IPS DF 4.7 (cell line): ENCODE measurements around the gene RGS11.

Experiments used
- DNase-seq: peaks from one replicate; pipeline ENCODE4 v3.0.0-alpha.2; 2013; ENCODE audit warnings: low spot score; ENCODE audit errors: extremely low read depth

Gene RGS11

DNA sequence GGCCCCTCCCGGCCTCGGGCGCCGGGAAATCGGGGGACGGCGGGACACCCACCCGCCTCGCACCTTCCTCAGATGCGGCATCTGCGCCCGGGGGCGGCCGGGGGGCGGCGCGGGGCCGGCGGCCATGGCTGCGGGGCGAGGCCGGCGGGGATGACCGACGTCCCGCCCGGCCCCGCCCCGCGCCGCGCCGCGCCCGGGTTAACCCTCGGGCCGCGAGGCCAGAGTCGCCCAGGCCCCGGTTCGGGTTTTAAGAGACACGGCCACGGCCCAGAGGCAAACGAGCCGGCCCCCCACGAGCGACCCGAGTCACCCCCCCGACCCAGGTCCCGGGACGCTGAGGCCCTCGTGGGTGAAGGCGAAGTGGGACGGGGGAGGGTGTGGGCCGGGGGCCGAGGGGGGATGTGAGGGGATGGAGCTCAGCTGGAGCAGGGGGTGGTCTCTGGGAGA is at the start of gene RGS11:
RGS11 (minus strand) TSS at position 159 of the 447 bp plus-strand sequence; CDS start at position 126, 33 bp downstream.
- no peak for DNase-seq

DNA sequence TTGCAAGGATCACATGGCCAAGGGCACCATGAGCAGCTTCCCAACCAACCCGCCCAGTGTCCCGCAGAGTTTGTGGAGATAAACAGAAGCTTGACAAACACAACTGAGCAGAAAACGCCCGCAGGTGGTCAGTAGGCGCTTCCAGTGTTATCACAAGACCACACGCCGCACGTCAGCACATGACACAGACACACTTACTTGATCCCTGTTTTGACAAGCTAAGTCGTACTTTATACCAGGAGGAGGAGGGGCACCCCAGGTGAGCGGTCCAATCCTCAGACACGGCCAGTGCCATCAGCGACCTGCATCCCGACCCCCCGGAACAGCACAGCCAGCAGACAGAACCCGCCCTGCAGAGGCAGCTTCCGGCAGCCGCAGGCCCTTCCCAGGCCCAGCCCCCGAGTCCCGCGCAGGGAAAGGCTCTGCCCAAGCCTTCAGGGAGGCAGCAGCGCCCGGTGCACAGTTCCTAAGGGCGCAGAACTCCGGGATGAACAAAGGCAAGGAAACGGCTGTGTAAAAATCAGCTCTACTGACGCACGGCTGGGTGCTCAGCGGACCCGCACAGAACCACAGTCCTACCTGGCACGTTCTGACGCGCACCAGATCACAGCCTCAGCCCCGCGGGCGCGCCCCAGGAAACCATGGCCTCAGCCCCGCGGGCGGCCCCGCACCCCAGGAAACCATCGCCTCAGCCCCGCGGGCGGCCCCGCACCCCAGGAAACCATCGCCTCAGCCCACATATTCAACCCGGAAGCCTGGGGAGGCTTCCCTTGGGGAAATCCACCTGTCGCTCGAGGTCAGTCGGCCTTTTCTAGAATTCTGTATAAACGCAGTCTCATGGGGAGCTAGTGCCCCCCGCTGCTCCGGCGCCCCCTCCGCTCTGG is 48.9 kb upstream of the RGS11 start:
- no peak for DNase-seq

DNA sequence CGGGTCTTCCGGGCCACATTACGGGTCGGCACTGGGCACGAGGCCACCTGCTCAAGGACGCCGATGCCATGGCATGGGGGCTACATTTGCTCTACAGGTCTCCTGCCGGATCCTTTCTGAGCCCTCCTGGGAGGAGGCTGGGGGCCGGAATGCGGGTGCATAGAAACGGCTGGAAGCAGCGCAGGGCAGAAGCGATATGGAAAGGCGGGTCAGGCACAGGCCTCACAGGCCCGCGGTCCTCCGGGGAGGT is 48.4 kb upstream of the RGS11 start:
- DNase-seq: no peak

DNA sequence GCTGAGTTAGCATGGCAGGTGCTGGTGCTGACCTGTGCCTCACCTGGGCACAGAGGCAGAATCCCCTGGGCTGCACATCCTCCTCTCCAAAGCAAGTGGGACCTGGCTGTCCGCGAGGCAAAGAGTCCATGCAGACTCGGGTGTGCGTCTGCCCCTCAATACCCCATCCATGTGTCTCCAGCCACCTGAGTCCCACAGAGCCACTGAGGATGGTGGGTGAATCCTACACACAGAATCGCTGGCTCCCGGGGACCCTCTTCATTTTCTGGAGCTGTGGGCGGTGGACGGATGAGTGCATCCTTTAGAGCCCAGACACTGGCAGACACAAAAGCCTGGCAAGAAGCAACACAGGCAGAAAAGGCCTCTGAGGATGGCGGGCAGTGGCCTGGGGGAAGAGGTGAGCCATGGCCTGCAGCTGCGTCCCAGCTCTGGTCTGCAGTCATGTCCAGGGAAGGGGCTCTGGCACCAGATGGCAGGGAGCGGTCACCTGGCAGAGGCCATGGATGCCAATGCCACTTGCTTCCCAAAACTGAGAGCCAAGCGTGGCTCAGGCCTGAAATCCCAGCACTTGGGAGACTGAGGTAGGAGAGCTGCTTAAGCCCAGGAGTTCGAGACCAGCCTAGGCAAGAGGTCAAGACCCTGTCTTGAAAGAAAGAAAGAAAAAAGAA is 46.9 kb upstream of the RGS11 start:
- no peak for DNase-seq

DNA sequence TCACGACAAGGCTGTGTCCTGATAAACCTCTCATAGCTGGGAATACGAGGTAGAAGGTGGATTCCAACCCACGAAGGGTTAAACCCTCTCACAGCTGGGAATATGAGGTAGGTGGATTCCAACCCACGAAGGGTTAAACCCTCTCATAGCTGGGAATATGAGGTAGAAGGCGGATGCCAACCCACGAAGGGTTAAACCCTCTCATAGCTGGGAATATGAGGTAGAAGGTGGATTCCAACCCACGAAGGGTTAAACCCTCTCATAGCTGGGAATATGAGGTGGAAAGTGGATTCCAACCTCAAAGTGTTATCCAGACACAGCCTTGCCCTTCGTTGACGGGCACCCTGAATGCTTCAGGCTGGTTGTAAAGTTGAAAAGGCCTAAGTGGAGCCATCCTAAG is 45.8 kb upstream of the RGS11 start:
- DNase-seq: no peak

DNA sequence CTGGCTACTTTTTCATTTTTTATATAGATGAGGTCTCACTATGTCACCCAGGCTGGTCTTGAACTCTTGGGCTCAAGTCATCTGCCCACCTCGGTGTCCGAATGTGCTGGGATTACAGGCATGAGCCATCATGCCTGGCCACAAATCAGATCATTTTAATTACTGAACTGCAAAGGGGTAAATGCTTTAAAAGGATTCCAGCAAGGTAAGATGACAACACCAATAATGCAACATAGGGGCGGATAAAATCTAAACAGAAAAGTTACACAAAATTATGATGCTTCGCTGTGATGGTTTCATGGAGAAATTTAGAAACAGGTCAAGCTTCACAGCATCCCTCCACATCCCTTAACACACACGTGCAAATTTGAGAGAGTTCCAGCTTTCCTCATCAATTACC is 44.5 kb upstream of the RGS11 start:
- no peak for DNase-seq

DNA sequence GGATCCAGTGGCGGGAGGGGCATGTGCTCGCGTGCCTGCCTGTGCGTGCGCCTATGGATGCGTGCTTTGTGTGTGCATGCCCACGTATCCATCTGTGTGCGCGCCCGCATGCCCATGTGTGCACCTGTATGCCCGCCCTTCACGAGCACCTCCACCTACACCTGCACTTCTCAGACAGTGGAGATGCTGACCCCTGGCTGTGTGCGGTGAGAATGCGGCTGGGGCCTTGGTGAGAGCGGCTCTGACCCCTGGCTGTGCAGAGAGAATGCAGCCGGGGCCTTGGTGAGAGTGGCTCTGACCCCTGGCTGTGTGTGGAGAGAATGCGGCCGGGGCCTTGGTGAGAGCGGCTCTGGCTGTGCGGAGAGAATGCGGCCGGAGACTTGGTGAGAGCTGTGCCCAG is 42.9 kb upstream of the RGS11 start:
- DNase-seq: peak; percentile 25

DNA sequence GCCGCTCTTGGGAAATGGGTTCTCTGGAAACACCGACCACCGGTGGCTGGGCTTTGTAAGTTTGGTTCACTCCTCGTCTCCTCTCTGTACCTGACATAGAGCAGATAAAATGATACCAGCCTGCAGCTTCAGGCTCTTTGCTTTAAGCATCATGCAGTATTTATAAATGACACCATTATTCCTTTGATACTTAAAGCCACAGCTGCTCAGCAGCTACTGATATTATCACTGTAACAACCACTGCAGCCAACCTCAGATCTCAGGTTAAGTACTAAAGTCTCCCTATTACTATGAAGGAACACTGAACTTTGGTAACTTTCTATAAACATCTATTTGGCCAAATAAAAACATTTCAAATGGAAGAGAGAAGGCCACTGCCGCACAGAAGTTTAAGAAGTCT is 41.8 kb upstream of the RGS11 start:
- no peak for DNase-seq

DNA sequence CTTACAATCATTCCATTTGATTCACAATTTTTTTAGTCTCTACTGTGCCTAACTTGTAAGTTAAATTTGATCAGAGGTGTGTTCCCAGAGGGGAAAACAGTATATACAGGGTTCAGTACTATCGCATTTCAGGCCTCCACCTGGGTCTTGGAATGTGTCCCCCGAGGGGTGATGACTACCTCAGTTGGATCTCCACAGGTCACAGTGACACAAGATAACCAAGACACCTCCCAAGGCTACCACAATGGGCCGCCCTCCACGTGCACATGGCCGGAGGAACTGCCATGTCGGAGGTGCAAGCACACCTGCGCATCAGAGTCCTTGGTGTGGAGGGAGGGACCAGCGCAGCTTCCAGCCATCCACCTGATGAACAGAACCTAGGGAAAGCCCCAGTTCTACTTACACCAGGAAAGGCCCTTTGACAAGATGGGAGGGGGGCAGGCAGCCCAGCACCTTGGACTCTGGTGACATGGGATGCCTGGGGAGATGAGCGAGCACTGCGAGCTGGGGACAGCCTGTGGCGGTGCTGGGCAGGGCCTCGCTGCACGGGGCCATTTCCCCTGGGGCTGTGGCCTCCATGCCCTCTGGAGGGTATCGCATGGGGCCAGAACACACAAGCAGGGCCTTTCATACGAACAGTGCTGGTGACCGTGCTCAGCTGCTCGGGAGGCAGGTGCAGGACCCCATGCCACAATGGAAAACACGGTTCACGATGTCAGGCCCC is 41.2 kb upstream of the RGS11 start:
- DNase-seq: no peak

DNA sequence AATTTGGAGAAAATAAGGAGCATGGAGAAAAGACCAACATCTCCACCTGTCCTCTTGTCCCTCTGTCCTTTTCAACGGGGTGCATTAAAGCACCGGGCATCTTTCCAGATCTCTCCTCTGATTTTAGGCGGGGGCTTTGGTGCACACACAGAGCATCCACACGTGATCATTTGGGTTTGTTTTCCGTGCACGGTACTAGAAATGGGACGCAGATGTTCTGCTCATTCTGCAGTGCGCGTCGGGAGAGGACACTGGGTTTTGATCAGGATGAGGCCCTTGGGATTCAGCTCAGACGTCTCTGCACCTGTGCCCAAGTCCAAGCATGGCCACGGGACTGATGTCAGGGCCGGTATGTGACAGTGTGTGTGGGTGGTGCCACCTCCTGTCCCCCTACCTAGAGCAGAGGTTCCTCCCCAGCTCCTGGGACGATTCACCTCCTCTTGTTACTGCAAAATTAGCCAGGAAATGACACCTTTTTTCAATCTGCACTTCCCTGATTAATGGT is 39.1 kb upstream of the RGS11 start:
- DNase-seq: no peak

DNA sequence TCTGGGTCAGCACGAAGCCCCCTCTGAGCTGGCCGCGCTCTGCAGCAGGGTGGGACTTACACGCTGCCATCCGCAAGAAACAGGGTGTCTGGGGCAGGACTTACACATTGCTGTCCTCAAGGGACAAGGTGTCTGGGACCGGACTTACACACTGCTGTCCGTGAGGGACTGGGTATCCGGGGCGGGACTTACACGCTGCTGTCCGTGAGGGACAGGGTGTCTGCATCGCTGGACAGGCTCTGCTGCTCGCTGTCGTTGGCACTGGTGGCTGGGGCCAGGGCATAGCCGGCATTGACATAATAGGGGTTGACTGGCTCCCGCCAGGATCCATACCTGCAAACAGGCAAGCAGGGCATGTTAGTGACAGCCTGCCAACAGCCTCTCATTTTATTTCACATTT is 38.6 kb upstream of the RGS11 start:
- DNase-seq: no peak

DNA sequence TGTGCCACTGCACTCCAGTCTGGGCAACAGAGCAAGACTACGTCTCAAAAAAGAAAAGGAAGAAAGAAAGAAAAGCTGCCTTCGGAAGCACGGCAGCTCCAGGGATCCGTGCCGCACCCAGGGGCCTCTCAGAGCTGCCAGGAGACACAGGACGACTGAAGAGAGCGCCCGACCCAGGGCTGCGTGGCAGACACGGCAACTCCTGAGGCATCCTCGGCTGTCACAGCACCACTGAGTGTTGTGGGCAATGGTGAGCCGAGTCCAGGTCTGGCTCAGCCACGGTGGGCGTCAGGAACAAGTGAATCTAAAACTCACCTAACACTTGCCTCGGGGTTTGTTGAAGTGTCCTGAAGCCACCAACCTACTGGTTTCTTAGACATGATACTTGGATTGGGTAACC is 36.0 kb upstream of the RGS11 start:
- DNase-seq: no peak

DNA sequence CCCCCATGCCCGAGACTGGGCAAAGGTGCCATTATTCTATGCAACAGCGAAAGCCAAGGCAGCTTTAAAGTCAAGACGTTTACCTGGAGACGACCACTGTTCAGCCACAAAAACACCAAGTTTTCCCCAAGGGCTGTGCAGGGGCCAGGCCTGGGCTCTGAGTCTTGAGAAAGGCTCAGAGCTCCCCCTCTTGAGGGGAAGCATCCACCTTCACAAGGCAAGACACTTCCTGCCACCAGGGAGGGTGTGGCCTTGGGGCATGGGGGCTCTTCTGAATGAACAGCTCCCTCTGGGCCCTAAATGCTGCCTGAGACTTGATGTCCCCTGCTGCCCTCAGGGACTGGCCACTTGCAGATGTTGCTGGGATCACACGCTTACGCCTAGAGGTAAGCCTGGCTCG is 33.7 kb upstream of the RGS11 start:
- DNase-seq: no peak

DNA sequence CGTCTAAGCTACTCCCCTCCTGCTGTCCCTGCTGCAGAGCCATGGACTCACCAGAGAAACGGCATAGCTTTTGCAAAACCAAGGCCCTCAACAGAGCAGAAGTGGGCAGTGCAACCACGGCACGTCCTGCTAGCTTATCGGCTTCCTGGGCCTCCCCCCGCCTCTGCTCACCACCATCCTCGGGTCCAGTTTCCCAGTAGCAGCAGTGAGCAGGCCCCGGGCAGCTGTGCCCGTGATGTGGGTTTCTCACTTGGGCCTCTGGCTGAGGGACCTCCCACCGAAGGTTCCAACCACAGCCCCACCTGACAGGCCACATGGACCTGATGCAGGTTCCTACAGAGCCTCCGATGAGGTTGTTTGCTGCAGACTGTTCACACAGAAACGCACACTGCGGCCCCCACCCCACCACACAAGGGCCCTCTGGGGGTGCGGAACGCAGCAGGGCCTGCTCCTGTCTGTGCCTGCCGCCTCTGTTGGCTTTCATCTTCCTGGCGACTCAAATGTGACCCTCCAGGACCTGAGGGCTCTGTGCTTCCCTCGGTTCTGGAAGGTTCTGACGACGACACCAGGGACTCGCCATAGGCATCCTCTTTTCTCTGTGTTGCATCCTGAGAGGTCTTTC is 32.1 kb upstream of the RGS11 start:
- no peak for DNase-seq

DNA sequence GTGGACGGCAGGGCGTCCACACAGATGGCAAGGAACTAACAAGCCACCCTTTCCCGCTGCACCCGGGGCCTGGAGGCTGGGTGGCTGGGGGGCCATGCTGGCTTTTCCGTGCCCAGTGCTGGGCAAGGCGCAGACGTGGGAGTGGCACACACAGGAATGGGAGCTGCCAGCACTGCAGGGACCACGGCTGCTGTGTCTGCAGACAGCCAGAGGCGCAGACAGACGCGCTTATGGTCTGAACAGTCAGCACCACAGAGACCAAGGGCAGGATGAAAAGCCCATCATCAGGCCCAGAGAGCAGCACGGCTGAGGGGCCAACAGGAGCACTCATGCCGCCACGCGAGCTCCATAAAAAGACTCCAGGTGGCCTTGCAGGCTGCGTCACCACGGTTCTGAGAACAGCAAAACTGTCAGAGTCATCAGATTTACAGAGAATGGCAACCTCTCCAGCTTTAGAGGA is 31.2 kb upstream of the RGS11 start:
- DNase-seq: no peak

DNA sequence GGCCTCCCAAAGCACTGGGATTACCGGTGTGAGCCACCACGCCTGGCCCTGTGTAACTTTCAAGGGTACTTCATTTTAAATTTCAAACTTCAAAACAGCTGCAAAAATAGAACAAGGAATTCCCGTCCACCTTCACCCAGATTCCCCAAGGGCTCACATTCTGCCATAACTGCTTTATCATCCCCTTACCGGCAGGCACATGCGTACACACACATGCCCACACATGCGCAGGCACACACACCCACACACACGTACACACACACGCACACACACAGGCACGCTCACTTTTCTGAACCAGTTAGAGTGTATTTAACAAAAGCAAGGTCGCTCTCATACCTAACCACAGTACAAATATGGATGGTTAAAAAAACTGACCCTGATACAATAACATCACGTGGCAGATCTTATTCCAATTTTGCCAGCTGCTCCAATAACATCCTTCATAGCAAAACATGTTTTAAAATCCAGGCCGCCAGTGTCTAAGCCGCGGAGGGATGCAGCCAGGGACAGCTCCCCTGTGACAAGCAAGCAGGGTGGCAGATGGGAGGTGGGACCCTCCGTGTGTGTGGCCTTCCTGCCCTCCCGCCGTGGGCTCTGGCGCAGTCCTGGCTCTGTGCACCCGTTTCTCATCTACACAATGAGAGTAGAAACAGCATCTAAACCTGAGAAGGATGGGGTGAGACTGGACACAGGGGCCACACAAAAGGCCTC is 30.3 kb upstream of the RGS11 start:
- no peak for DNase-seq

DNA sequence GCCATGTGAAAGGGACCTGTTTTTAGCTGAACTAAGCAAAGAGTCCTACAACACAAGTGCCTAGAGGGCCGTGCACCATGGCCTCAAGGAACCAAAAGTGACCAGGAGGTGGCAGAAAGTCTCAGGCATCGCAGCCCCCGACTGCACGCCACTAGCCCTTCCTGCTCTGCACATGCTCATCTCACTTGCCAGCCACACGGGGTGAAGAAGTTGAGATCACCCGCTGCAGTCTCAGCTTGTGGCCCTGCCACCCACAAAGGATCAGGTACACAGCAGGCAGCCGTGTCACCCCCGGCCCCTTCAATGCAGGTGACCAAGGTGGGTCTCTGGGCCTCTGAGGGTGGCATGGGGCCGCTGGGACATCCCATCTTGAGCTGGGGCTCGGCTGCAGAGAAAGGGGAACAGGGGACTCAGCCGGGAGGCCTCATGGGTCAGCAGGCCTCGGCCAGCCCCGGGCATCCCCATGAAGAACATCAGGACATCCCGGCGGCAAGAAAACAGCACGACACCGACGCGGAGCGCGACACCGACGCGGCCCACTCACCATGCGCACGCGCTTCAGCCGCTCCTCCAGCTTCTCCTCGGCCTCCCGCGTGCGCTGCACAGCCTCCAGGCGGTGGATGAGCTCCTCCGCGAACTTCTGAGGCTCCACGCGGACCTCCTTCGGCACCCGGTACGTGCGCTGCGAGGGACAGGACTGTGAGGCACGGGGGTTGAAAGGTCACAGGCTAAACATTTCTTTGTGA is 28.2 kb upstream of the RGS11 start:
- DNase-seq: no peak

DNA sequence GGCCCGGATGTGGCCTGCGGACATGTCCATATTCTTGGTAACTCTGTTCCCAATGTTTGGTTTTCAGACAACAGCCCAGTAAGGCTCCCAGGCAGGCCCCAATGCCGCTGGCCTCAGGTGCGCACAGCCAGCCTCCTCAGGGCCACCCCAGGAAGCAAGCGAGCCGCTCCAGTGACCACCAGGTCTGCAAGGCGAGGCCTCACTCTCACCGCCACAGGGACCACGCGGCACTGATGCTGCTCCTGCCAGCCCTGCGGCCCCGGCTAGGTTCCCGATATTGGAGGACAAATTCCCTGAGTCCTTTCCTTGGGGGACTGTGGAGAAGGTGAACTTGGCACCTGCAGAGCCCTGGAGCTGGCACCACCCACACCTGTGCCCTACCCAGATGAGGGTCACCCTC is 26.2 kb upstream of the RGS11 start:
- DNase-seq: no peak

DNA sequence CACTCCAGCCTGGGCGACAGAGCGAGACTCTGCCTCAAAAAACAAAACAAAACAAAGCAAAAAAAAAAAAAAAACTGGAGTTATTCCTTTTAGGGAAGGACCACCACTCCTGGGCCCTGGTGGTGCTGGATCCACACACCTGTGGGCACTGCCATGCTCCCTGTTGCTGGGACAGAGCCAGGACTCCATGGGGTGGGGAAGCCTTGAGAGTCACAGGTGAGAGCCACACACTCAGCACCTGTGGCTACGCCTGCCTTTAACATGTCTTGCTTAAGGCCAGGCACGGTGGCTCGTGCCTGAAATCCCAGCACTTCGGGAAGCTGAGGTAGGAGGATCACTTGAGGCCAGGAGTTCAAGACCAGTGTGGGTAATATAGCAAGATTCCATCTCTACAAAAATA is 25.5 kb upstream of the RGS11 start:
- no peak for DNase-seq

DNA sequence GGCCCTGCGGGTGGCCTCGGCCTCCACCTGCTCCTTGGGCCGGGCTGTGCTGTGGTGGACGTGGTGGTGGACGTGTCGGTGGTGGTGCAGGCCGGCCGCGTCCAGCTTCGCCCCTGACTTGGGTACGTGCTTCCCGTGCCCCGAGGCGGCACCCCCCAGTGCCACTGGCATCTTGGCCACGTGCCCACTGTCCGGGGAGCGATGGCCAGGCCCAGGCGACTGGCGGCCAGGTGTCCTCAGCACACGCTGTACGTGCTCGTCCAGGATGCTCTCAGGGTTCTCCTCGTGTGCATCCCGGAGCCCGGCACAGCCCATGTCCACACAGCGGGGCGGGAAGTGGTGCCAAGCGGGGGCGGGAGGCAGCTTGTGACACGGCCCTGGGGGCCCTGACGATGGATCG is 22.1 kb upstream of the RGS11 start:
- no peak for DNase-seq
